Chondrocyte (in vitro differentiated cells): ENCODE data around the gene AGPAT4. TPM values are rescaled to one million over a fixed set of nuclear protein-coding genes. Genes with fewer than 3 reads are reported as not detected.

Experiments used
- DNase-seq: peaks from one replicate; pipeline ENCODE4 v3.0.0; 2021; ENCODE audit warnings: mixed read lengths, low spot score
- H3K27ac Mint-ChIP-seq: one replicate; pipeline ENCODE4 v1.8.0; 2021; ENCODE audit warnings: mild to moderate bottlenecking, moderate library complexity, mixed read lengths; ENCODE audit not compliant: unreplicated experiment
- H3K27me3 Mint-ChIP-seq: 2 replicates; pipeline ENCODE4 v1.8.0; 2021; ENCODE audit warnings: low read depth, mixed read lengths
- H3K36me3 Mint-ChIP-seq: 2 replicates; pipeline ENCODE4 v1.8.0; 2021; ENCODE audit warnings: low read depth, mixed read lengths
- H3K4me1 Mint-ChIP-seq: 2 replicates; pipeline ENCODE4 v1.8.0; 2021; ENCODE audit warnings: low read depth, mild to moderate bottlenecking, mixed read lengths
- H3K4me3 Mint-ChIP-seq: one replicate; pipeline ENCODE4 v1.8.0; 2021; ENCODE audit warnings: mild to moderate bottlenecking, moderate library complexity, mixed read lengths; ENCODE audit not compliant: unreplicated experiment
- H3K9me3 Mint-ChIP-seq: 2 replicates; pipeline ENCODE4 v1.8.0; 2021; ENCODE audit warnings: low read depth, mixed read lengths
- CTCF ChIP-seq: fragments of 200-600 bp; sonication (generic); IDR thresholded peaks from 2 replicates; pipeline ENCODE4 v1.5.0; 2021; ENCODE audit warnings: antibody characterized with exemption, mild to moderate bottlenecking, moderate library complexity
- total RNA-seq: library from RNA; stranded (reverse); gene quantifications from 3 replicates; pipeline ENCODE4 v1.2.1, GENCODE V29; 2021

Gene AGPAT4
- total RNA-seq, 1 donor from 2014 or later = 11.9 TPM

DNA sequence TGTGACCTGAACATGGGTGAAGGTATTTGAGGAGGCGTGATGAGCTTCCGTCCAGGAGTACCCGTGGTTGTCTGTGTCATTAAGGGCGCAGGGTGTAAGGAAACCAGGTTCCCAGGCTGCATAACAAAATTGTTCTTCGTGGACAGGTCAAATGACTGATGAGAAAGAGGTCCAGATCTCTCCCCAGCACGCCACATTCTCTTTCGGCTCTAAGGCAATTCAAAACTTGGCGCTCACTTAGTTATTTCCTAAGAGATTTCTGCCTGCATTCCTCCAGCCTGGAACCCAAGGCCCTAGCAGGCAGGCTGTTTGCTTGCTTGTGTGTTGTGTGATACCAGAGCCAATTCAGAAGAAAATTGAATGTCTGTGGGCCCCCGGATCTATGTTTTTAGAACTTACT is 139.9 kb downstream of the AGPAT4 start:
- H3K27ac Mint-ChIP-seq = no peak overlapping the region
- H3K36me3 Mint-ChIP-seq = peaks cover 21% of the 10 kb centered on the region
- H3K27me3 Mint-ChIP-seq = no peaks in the 10 kb centered on the region
- H3K4me1 Mint-ChIP-seq = no peaks in the 10 kb centered on the region
- H3K9me3 Mint-ChIP-seq = no peaks in the 10 kb centered on the region
- TF ChIP-seq CTCF = no peak
- DNase-seq = no peak
- no peak overlapping the region for H3K4me3 Mint-ChIP-seq

DNA sequence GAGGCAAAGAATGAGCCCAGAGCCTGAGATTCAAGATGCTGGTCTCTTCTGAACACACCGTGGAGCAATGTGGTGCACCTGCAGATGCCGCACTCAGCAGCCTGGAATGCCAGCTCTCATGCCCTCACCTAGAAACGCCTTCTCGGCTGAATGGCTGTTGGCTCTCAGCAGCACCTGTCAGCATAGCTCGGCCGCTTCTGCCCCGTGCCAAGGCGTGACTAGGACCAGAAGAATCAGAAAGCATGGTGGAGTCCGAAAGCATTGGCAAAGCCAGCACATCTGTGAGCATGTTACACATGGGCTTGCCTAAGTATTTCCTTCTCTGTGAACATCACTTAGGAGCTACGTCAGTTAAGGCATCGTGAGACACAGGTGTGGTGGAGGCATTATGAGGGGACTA is 141.5 kb downstream of the AGPAT4 start:
- peaks cover 23% of the 10 kb centered on the region for H3K36me3 Mint-ChIP-seq
- peaks cover under 1% of the 10 kb centered on the region for H3K9me3 Mint-ChIP-seq
- no peaks in the 10 kb centered on the region for H3K27me3 Mint-ChIP-seq
- no peak for DNase-seq
- TF ChIP-seq CTCF = no peak
- H3K4me1 Mint-ChIP-seq = no peaks in the 10 kb centered on the region
- H3K27ac Mint-ChIP-seq = no peak overlapping the region
- H3K4me3 Mint-ChIP-seq = no peak overlapping the region

DNA sequence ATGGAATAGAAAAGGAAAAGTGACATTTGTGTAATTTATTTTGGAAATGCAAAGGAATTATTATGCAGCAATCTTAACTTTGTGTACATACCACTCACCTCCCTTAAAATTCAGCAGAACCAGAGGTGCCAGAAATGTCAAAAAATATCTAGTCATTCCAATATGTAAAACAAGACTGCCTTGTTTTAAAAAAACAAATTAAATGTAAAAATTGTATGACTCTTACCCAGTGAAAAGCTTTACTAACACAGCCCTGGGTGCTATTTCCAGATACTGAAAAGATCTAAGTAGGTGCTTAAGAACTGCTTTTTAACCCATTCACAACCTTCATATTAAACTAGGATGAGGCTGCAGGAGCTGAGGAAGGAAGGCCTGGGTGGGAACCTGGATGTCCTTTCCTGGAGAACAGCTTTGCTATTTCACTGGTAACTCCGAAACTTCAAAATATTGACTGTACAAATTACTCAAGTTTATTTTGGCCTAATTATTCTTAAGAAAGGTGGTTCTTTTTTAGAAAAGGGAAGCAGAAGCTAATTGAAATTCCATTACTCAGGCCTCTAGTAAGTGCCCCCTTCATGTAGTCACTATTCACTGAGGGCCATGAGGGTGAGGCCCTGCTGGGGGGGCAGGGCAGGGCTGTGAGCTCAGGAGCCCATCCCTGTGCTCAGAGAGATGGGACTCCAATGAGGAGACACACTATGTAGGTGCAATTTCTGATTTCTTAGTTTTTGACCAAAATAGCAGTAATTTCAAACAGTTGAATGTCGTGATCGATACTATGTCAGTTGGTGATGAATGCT is 142.7 kb downstream of the AGPAT4 start:
- H3K4me3 Mint-ChIP-seq = no peak overlapping the region
- no peaks in the 10 kb centered on the region for H3K4me1 Mint-ChIP-seq
- H3K36me3 Mint-ChIP-seq = peaks cover 26% of the 10 kb centered on the region
- DNase-seq = no peak
- no peaks in the 10 kb centered on the region for H3K27me3 Mint-ChIP-seq
- TF ChIP-seq CTCF = no peak
- H3K27ac Mint-ChIP-seq = no peak overlapping the region
- peaks cover 8% of the 10 kb centered on the region for H3K9me3 Mint-ChIP-seq

GRCh38 chr6:161130541-161130940 is 143.3 kb downstream of the AGPAT4 start:
- DNase-seq = no peak
- Mint-ChIP-seq H3K9me3 (peaks cover 14% of the 10 kb centered on the region), H3K4me3 (no peak overlapping the region), H3K36me3 (peaks cover 31% of the 10 kb centered on the region), H3K27me3 (no peaks in the 10 kb centered on the region), H3K4me1 (no peaks in the 10 kb centered on the region), H3K27ac (no peak overlapping the region)
- no peak for TF ChIP-seq CTCF

- H3K27ac Mint-ChIP-seq = no peak overlapping the region
- H3K9me3 Mint-ChIP-seq = peaks cover 32% of the 10 kb centered on the region
- no peak for TF ChIP-seq CTCF
- no peak overlapping the region for H3K4me3 Mint-ChIP-seq
- no peaks in the 10 kb centered on the region for H3K4me1 Mint-ChIP-seq
- DNase-seq = no peak
- no peaks in the 10 kb centered on the region for H3K27me3 Mint-ChIP-seq
- peaks cover 44% of the 10 kb centered on the region for H3K36me3 Mint-ChIP-seq
Observed at GRCh38 chr6:161128680-161129196, 145.1 kb downstream of the AGPAT4 start.
